Testis (tissue), 2 donors: ENCODE measurements around the gene PDP2.

ENCODE experiments used
- CTCF ChIP-seq, 3 experiments: fragments of 450-650 bp in 2 of 3; fragments of 200-600 bp in 1 of 3; sonication (generic) in 1 of 3; IDR thresholded peaks; one replicate each; pipeline ENCODE4 v1.5.1; 2016 to 2019; ENCODE audit warnings: antibody characterized with exemption in 3 of 3, mild to moderate bottlenecking in 2 of 3, moderate library complexity in 1 of 3
- POLR2A ChIP-seq: fragments of 450-650 bp; IDR thresholded peaks from one replicate; pipeline ENCODE4 v1.6.1; 2017; ENCODE audit warnings: antibody characterized with exemption, mild to moderate bottlenecking, moderate library complexity

- TF ChIP-seq POLR2A: no peak
- TF ChIP-seq CTCF (IDR thresholded peaks at IDR 0.05): no peak
Measured at GRCh38 chr16:66935314-66936011, 55.1 kb downstream of the PDP2 start, which contains the start of gene CES2.
